ENCODE results near the gene ATP5PD.
"Not testable (repeated sequence)": the region's sequence is repeated elsewhere in the genome, so short reads cannot be mapped to it uniquely, and the experiment has no call there.

ATP5PD gene

GRCh38 chr17:75048249-75048878 is 1.6 kb upstream of the ATP5PD start:
- no peak for DNase-seq

- no peak for DNase-seq
Measured at GRCh38 chr17:75047398-75048098, 779 bp upstream of the ATP5PD start.

GRCh38 chr17:75045946-75046406 is 793 bp downstream of the ATP5PD start:
- DNase-seq, result not testable (repeated sequence)

GRCh38 chr17:75044716-75045115 is 2.1 kb downstream of the ATP5PD start:
- no peak for DNase-seq

GRCh38 chr17:75043789-75044188 is 3.0 kb downstream of the ATP5PD start:
- not testable (repeated sequence) for DNase-seq

- DNase-seq, result no peak
Measured at GRCh38 chr17:75041656-75042280, 5.0 kb downstream of the ATP5PD start.

GRCh38 chr17:75039238-75039637 is 7.5 kb downstream of the ATP5PD start:
- no peak for DNase-seq

- DNase-seq, result no peak
Measured at GRCh38 chr17:75036643-75037268, 10.0 kb downstream of the ATP5PD start.

GRCh38 chr17:75034236-75034908 is 12.4 kb downstream of the ATP5PD start:
- peak; percentile 93 for DNase-seq

GRCh38 chr17:75033346-75034235 is 13.2 kb downstream of the ATP5PD start:
- peak; percentile 98 for DNase-seq

- DNase-seq, result no peak
Measured at GRCh38 chr17:75032720-75033280, 14.0 kb downstream of the ATP5PD start.

GRCh38 chr17:75031972-75032719 is 14.6 kb downstream of the ATP5PD start:
- DNase-seq, result peak; percentile 42

GRCh38 chr17:75030161-75030560 is 16.6 kb downstream of the ATP5PD start:
- DNase-seq, result no peak

GRCh38 chr17:75026650-75027049 is 20.1 kb downstream of the ATP5PD start:
- DNase-seq, result not testable (repeated sequence)

GRCh38 chr17:75025398-75025734 is 21.4 kb downstream of the ATP5PD start:
- DNase-seq, result not testable (repeated sequence)

- no peak for DNase-seq
Measured at GRCh38 chr17:75024686-75025397, 21.9 kb downstream of the ATP5PD start.

GRCh38 chr17:75020331-75021110 is 26.2 kb downstream of the ATP5PD start:
- no peak for DNase-seq

- no peak for DNase-seq
Measured at GRCh38 chr17:75019710-75020109, 27.1 kb downstream of the ATP5PD start.

GRCh38 chr17:75019146-75019545 is 27.6 kb downstream of the ATP5PD start:
- DNase-seq, result no peak
